ENCODE data around the gene PDE9A. TPM values are rescaled to one million over a fixed set of nuclear protein-coding genes. Genes with fewer than 3 reads are reported as not detected.

Gene PDE9A
- total RNA-seq, result 19.6 and 21.0 TPM in 2 replicates
- polyA plus RNA-seq, result 14.3 and 18.2 TPM in 2 replicates

- WGBS (ENCODE audit: low lambda C conversion rate, missing lambda C conversion rate), result 0% methylated on average over 17 of the region's 91 CpGs
- Histone ChIP-seq H3K9me2 (replicated peaks; ENCODE audit: insufficient read depth) (no peaks in the 10 kb centered on the region), H3K9me3 (ENCODE audit: low read depth) (no peaks in the 10 kb centered on the region), H3K27me3 (no peaks in the 10 kb centered on the region), H3K36me3 (replicated peaks; ENCODE audit: insufficient read depth, low read depth) (no peaks in the 10 kb centered on the region), H3K27ac (peak within 1 kb of the TSS; percentile 95), H4K20me1 (ENCODE audit: insufficient read depth, poor library complexity, severe bottlenecking) (peaks cover 31% of the 10 kb centered on the region), H3K4me1 (ENCODE audit: insufficient read depth) (peaks cover 20% of the 10 kb centered on the region), H2AFZ (peak within 1 kb of the TSS; percentile 92), H3K4me2 (peak within 1 kb of the TSS; percentile 100), H3K79me2 (peaks cover 42% of the 10 kb centered on the region), H3K4me3 (peak within 1 kb of the TSS; percentile 96)
- peak; percentile 88 for DNase-seq (ENCODE audit: low spot score)
- TF ChIP-seq EZH2phosphoT487 (IDR thresholded peaks at IDR 0.05; ENCODE audit: low read depth, severe bottlenecking, unreplicated experiment), result no peak
- no peak for TF ChIP-seq EZH2 (IDR thresholded peaks at IDR 0.05; ENCODE audit: borderline replicate concordance)
- TF ChIP-seq, protein P1, sequence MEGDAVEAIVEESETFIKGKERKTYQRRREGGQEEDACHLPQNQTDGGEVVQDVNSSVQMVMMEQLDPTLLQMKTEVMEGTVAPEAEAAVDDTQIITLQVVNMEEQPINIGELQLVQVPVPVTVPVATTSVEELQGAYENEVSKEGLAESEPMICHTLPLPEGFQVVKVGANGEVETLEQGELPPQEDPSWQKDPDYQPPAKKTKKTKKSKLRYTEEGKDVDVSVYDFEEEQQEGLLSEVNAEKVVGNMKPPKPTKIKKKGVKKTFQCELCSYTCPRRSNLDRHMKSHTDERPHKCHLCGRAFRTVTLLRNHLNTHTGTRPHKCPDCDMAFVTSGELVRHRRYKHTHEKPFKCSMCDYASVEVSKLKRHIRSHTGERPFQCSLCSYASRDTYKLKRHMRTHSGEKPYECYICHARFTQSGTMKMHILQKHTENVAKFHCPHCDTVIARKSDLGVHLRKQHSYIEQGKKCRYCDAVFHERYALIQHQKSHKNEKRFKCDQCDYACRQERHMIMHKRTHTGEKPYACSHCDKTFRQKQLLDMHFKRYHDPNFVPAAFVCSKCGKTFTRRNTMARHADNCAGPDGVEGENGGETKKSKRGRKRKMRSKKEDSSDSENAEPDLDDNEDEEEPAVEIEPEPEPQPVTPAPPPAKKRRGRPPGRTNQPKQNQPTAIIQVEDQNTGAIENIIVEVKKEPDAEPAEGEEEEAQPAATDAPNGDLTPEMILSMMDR (IDR thresholded peaks at IDR 0.05; ENCODE audit: poor library complexity), result no peak
These were observed at the start of gene PDE9A for GRCh38 chr21:42653231-42654061. TSS of gene PDE9A (plus strand) at chr21:42653621. CDS start at chr21:42653815, 194 bp downstream.

DNA sequence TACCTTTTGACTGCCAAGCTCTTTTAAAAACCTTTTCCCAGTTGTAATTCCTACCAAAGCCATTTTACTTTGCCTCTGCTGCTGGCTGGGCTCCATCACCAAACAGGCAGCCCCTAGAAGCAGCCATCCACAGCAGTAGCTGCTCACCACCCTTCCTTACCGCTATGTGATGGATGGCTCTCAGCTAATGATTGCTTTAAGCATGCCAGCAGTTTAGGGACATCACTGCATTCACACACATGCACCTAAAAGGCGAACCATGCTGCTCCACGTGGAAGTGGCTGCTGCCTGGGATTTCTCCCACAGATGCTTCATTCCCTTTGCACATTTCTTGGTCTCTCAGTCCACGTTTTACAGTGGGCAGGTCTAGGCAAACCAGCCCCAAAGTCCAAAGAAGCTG lies 46.3 kb upstream of the PDE9A start:
- no peak overlapping the region for H3K4me3 ChIP-seq
- no peaks in the 10 kb centered on the region for H3K4me1 ChIP-seq (ENCODE audit: insufficient read depth)
- TF ChIP-seq EZH2phosphoT487 (IDR thresholded peaks at IDR 0.05; ENCODE audit: low read depth, severe bottlenecking, unreplicated experiment) (no peak), EZH2 (IDR thresholded peaks at IDR 0.05; ENCODE audit: borderline replicate concordance) (no peak)
- TF ChIP-seq, protein P1 (IDR thresholded peaks at IDR 0.05; ENCODE audit: poor library complexity), result no peak
- H3K4me2 ChIP-seq, result no peak overlapping the region
- H3K9me2 ChIP-seq (replicated peaks; ENCODE audit: insufficient read depth), result no peaks in the 10 kb centered on the region
- no peaks in the 10 kb centered on the region for H3K79me2 ChIP-seq
- WGBS (ENCODE audit: low lambda C conversion rate, missing lambda C conversion rate), result 83% methylated on average over 4 of the region's 4 CpGs
- H3K27ac ChIP-seq, result peak overlapping the region; percentile 18
- H2AFZ ChIP-seq, result no peak overlapping the region
- no peaks in the 10 kb centered on the region for H3K9me3 ChIP-seq (ENCODE audit: low read depth)
- no peak for DNase-seq (ENCODE audit: low spot score)
- no peaks in the 10 kb centered on the region for H4K20me1 ChIP-seq (ENCODE audit: insufficient read depth, poor library complexity, severe bottlenecking)
- H3K27me3 ChIP-seq, result no peaks in the 10 kb centered on the region
- no peaks in the 10 kb centered on the region for H3K36me3 ChIP-seq (replicated peaks; ENCODE audit: insufficient read depth, low read depth)

DNA sequence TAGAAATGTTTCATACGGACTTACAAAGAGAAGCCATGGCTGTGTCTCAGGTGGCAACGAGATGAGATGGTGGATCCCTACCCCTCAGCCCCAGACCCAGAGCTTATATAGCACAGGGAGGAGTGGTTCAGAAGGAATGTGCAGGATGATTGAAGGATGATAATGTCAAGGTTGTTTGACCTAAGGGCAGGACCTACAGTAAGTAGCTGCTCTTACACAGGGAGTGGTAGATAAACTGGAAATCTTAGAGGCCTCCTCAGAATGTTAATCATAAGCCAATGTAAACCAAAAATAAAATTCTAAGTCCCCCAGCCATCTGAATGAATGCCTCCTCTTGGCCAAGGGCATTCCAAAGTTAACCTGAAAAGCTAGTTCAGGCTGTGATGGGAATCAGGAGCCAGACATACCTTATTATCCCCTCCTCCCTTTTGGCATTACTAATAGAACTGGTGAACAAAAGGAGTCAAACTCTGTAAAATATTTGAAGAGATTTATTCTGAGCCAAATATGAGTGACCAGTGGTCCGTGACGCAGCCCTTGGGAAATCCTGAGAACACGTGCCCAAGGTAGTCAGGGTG lies 45.8 kb upstream of the PDE9A start:
- no peak for DNase-seq (ENCODE audit: low spot score)
- H3K79me2 ChIP-seq, result no peaks in the 10 kb centered on the region
- H3K36me3 ChIP-seq (replicated peaks; ENCODE audit: insufficient read depth, low read depth), result no peaks in the 10 kb centered on the region
- H3K9me2 ChIP-seq (replicated peaks; ENCODE audit: insufficient read depth), result no peaks in the 10 kb centered on the region
- no peaks in the 10 kb centered on the region for H4K20me1 ChIP-seq (ENCODE audit: insufficient read depth, poor library complexity, severe bottlenecking)
- no peaks in the 10 kb centered on the region for H3K4me1 ChIP-seq (ENCODE audit: insufficient read depth)
- peak overlapping the region; percentile 18 for H3K27ac ChIP-seq
- H3K4me3 ChIP-seq, result no peak overlapping the region
- WGBS (ENCODE audit: low lambda C conversion rate, missing lambda C conversion rate), result 65% methylated on average over 5 of the region's 5 CpGs
- no peak overlapping the region for H2AFZ ChIP-seq
- H3K9me3 ChIP-seq (ENCODE audit: low read depth), result no peaks in the 10 kb centered on the region
- no peaks in the 10 kb centered on the region for H3K27me3 ChIP-seq
- no peak for TF ChIP-seq EZH2 (IDR thresholded peaks at IDR 0.05; ENCODE audit: borderline replicate concordance)
- no peak for TF ChIP-seq EZH2phosphoT487 (IDR thresholded peaks at IDR 0.05; ENCODE audit: low read depth, severe bottlenecking, unreplicated experiment)
- TF ChIP-seq, protein P1 (IDR thresholded peaks at IDR 0.05; ENCODE audit: poor library complexity), result no peak
- H3K4me2 ChIP-seq, result no peak overlapping the region
